Natural killer cell (primary cell): ENCODE results near the gene HOXC9. TPM values are rescaled to one million over a fixed set of nuclear protein-coding genes. Genes with fewer than 3 reads are reported as not detected.

Experiments used
- ATAC-seq, 3 donors: fragments of 150-1000 bp in 2 of 3; fragments of 200-7000 bp in 1 of 3; cut with Tn5 transposase; 1 replicate in 1 of 3; 2 replicates in 2 of 3; pipeline ENCODE4 v1.10.0; 2021; ENCODE audit warnings: mild to moderate bottlenecking in 2 of 3, moderate library complexity in 2 of 3
- DNase-seq, 2 donors: peaks; one replicate each; pipeline versions ENCODE4 v3.0.0 to v3.0.0-alpha.2; 2013 to 2021; ENCODE audit warnings: mixed read lengths in 1 of 2
- H3K27ac ChIP-seq: one replicate; pipeline ENCODE4 v1.5.1; 2013; ENCODE audit warnings: mild to moderate bottlenecking, low read length
- H3K27me3 ChIP-seq: one replicate; pipeline ENCODE4 v1.6.1; 2013; ENCODE audit warnings: low read length; ENCODE audit not compliant: control insufficient read depth, insufficient read depth
- H3K36me3 ChIP-seq: one replicate; pipeline ENCODE4 v1.6.1; 2013; ENCODE audit warnings: low read length; ENCODE audit not compliant: control insufficient read depth, insufficient read depth
- H3K4me1 ChIP-seq: one replicate; pipeline ENCODE4 v1.6.1; 2013; ENCODE audit warnings: low read length; ENCODE audit not compliant: control insufficient read depth, insufficient read depth
- H3K4me3 ChIP-seq: one replicate; pipeline ENCODE4 v1.5.1; 2013; ENCODE audit warnings: low read length
- H3K9me3 ChIP-seq: one replicate; pipeline ENCODE4 v1.6.1; 2013; ENCODE audit warnings: low read length; ENCODE audit not compliant: control insufficient read depth, insufficient read depth
- H3K27ac Mint-ChIP-seq, 2 donors: one replicate each; pipeline ENCODE4 v1.8.0; 2022; ENCODE audit warnings: mild to moderate bottlenecking in 2 of 2, mixed read lengths in 2 of 2, moderate library complexity in 1 of 2
- H3K27me3 Mint-ChIP-seq, 2 donors: one replicate each; pipeline ENCODE4 v1.8.0; 2022; ENCODE audit warnings: low read depth in 2 of 2, mixed read lengths in 2 of 2
- H3K36me3 Mint-ChIP-seq: one replicate; pipeline ENCODE4 v1.8.0; 2022; ENCODE audit warnings: mixed read lengths
- H3K4me1 Mint-ChIP-seq, 2 donors: one replicate each; pipeline ENCODE4 v1.8.0; 2022; ENCODE audit warnings: mixed read lengths in 2 of 2
- H3K4me3 Mint-ChIP-seq: one replicate; pipeline ENCODE4 v1.8.0; 2022; ENCODE audit warnings: mild to moderate bottlenecking, moderate library complexity, mixed read lengths
- H3K9me3 Mint-ChIP-seq, 2 donors: one replicate each; pipeline ENCODE4 v1.8.0; 2022; ENCODE audit warnings: mixed read lengths in 2 of 2
- CTCF ChIP-seq: fragments of 200-600 bp; IDR thresholded peaks from one replicate; pipeline ENCODE4 v1.8.0; 2022; ENCODE audit warnings: antibody characterized with exemption
- WGBS: methylation state at CpG from one replicate; pipeline ENCODE4 v1.1.7; 2013; ENCODE audit warnings: missing lambda C conversion rate; ENCODE audit not compliant: insufficient coverage; 5-methylcytosine and 5-hydroxymethylcytosine counted together
- intact Hi-C: fragments of 100-400 bp; cut with micrococcal nuclease; formaldehyde crosslinking; loops from one replicate; pipeline ENCODE4 v1.14.2; 2022
- total RNA-seq, 4 donors: library from RNA; stranded (reverse); fragments of 120-200 nt in 1 of 4; gene quantifications; one replicate each; pipeline versions ENCODE4 v1.2.3 to v1.2.4, GENCODE V29; 2013 to 2022

The HOXC9 gene
- total RNA-seq, 3 donors from 2014 or later (not counting 1 experiment from before 2014, with no cell fraction given), result not detected

GRCh38 chr12:54003625-54004024 lies 3.7 kb downstream of the HOXC9 start:
- no peak for ATAC-seq
- peak overlapping the region; percentile 21 for H3K4me3 Mint-ChIP-seq
- intact Hi-C loops, result loop anchor here (2.0 kb wide), 1 partner anchor 15 kb away; no protein-coding TSS in a partner anchor
- peaks cover 3% of the 10 kb centered on the region for H3K9me3 ChIP-seq
- no peaks in the 10 kb centered on the region for H3K9me3 Mint-ChIP-seq
- WGBS, result 48% methylated on average over 3 of the region's 3 CpGs
- no peak overlapping the region for H3K4me3 ChIP-seq
- H3K4me1 ChIP-seq, result peaks cover 22% of the 10 kb centered on the region
- no peak for DNase-seq
- H3K27ac ChIP-seq, result no peak overlapping the region
- peaks cover 10 to 14% of the 10 kb centered on the region in 2 donors for H3K4me1 Mint-ChIP-seq
- no peak overlapping the region for H3K27ac Mint-ChIP-seq
- peaks cover 5% of the 10 kb centered on the region for H3K36me3 Mint-ChIP-seq
- peaks cover 84 to 87% of the 10 kb centered on the region in 2 donors for H3K27me3 Mint-ChIP-seq
- no peak for TF ChIP-seq CTCF
- H3K36me3 ChIP-seq, result no peaks in the 10 kb centered on the region
- H3K27me3 ChIP-seq, result peaks cover 90% of the 10 kb centered on the region

- WGBS, result 20% methylated on average over 18 of the region's 20 CpGs
- H3K27me3 Mint-ChIP-seq, result peaks cover 84 to 85% of the 10 kb centered on the region in 2 donors
- H3K36me3 ChIP-seq, result no peaks in the 10 kb centered on the region
- no peak overlapping the region for H3K4me3 ChIP-seq
- DNase-seq (no peak), ATAC-seq (no peak)
- peaks cover 25% of the 10 kb centered on the region for H3K4me1 ChIP-seq
- peaks cover 3% of the 10 kb centered on the region for H3K9me3 ChIP-seq
- H3K27me3 ChIP-seq, result peaks cover 86% of the 10 kb centered on the region
- H3K27ac ChIP-seq, result no peak overlapping the region
- H3K4me1 Mint-ChIP-seq, result peaks cover 12 to 14% of the 10 kb centered on the region in 2 donors
- H3K36me3 Mint-ChIP-seq, result peaks cover 5% of the 10 kb centered on the region
- H3K27ac Mint-ChIP-seq, result no peak overlapping the region
- intact Hi-C loops, result no loop called here
- no peaks in the 10 kb centered on the region for H3K9me3 Mint-ChIP-seq
- TF ChIP-seq CTCF, result no peak
- H3K4me3 Mint-ChIP-seq, result no peak overlapping the region
Observed at GRCh38 chr12:54004063-54004840, 4.3 kb downstream of the HOXC9 start.

DNA sequence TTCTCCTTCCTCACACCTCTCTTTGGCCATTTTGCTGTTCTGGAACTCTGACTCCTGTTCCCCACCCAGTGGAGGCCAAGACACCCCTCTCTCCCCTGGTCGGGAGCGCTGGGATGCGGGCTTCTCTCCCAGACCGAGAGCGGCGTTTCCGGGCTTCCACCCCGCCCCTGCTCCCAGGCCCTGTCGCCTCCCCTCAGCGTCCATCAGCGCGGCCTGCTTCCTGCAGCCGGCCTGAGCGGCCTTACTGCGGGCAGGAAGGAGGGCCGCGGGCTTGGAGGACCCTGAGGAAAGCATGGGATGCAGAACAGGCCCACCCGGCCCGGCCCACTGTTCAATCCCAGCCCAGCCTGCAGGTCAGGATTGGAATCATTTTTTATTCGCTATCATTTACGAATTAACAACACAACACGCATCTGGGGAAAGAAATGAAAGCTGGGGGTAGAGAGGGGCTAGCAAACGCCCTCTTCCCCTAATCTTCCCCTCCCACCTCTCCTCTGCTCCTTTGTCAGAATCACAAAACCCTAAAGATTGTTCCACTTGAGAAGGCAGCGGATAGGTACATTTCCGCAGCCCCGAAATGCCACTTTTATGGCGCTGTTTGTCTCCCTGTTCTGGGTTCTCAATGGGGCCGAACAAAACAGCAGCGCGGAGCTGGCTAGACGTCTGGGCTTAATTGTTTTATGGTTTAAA lies 5.0 kb downstream of the HOXC9 start:
- peaks cover 23% of the 10 kb centered on the region for H3K4me1 ChIP-seq
- H3K4me3 Mint-ChIP-seq, result peak overlapping the region; percentile 95

More for the DNA sequence above, 5.0 kb downstream of the HOXC9 start:
- Histone ChIP-seq H3K36me3 (no peaks in the 10 kb centered on the region), H3K27ac (no peak overlapping the region), H3K9me3 (peaks cover 3% of the 10 kb centered on the region), H3K27me3 (peaks cover 87% of the 10 kb centered on the region), H3K4me3 (no peak overlapping the region)
- H3K9me3 Mint-ChIP-seq, result no peaks in the 10 kb centered on the region
- peaks cover 13 to 19% of the 10 kb centered on the region in 2 donors for H3K4me1 Mint-ChIP-seq
- peaks cover 84 to 89% of the 10 kb centered on the region in 2 donors for H3K27me3 Mint-ChIP-seq
- TF ChIP-seq CTCF, result no peak
- ATAC-seq (no peak), DNase-seq (no peak)
- peak overlapping the region in 1 of 2 donors; percentile 7 for H3K27ac Mint-ChIP-seq
- intact Hi-C loops, result no loop called here
- H3K36me3 Mint-ChIP-seq, result peaks cover 5% of the 10 kb centered on the region
- 11% methylated on average over 27 of the region's 31 CpGs for WGBS
